ENCODE measurements around the gene LRIG3.

- no peak for TF ChIP-seq CTCF (IDR thresholded peaks at IDR 0.05)
- TF ChIP-seq POLR2AphosphoS5 (IDR thresholded peaks at IDR 0.05) = no peak
- TF ChIP-seq POLR2A (IDR thresholded peaks at IDR 0.05) = no peak
Measured at GRCh38 chr12:58927120-58927519, 6.8 kb upstream of the LRIG3 start.

All from transverse colon (tissue), 4 donors.